Nephron (organoid): ENCODE measurements around the gene SAC3D1.

Source experiments
- H3K27ac Mint-ChIP-seq, 3 experiments: 2 replicates each; pipeline ENCODE4 v1.8.0; 2020; ENCODE audit warnings: mixed read lengths in 3 of 3, mild to moderate bottlenecking in 2 of 3, moderate library complexity in 1 of 3
- H3K27me3 Mint-ChIP-seq: 2 replicates; pipeline ENCODE4 v1.8.0; 2021; ENCODE audit warnings: low read depth, mild to moderate bottlenecking, moderate library complexity, mixed read lengths
- H3K36me3 Mint-ChIP-seq: 2 replicates; pipeline ENCODE4 v1.8.0; 2020; ENCODE audit warnings: low read depth, mixed read lengths
- H3K4me1 Mint-ChIP-seq: 2 replicates; pipeline ENCODE4 v1.8.0; 2020; ENCODE audit warnings: mixed read lengths
- H3K4me3 Mint-ChIP-seq, 3 experiments: 2 replicates each; pipeline ENCODE4 v1.8.0; 2020; ENCODE audit warnings: mild to moderate bottlenecking in 3 of 3, mixed read lengths in 3 of 3, moderate library complexity in 2 of 3
- H3K9me3 Mint-ChIP-seq: 2 replicates; pipeline ENCODE4 v1.8.0; 2020; ENCODE audit warnings: mixed read lengths
- TF ChIP-seq, protein P1 (sequence below), 3 experiments: fragments of 200-600 bp; sonication (generic); IDR thresholded peaks; one replicate each; pipeline ENCODE4 v1.5.0; 2021; ENCODE audit warnings: antibody characterized with exemption in 3 of 3; ENCODE audit not compliant: unreplicated experiment in 3 of 3

The SAC3D1 gene

GRCh38 chr11:65087216-65087615, 46.2 kb downstream of the SAC3D1 start:
- TF ChIP-seq, protein P1, sequence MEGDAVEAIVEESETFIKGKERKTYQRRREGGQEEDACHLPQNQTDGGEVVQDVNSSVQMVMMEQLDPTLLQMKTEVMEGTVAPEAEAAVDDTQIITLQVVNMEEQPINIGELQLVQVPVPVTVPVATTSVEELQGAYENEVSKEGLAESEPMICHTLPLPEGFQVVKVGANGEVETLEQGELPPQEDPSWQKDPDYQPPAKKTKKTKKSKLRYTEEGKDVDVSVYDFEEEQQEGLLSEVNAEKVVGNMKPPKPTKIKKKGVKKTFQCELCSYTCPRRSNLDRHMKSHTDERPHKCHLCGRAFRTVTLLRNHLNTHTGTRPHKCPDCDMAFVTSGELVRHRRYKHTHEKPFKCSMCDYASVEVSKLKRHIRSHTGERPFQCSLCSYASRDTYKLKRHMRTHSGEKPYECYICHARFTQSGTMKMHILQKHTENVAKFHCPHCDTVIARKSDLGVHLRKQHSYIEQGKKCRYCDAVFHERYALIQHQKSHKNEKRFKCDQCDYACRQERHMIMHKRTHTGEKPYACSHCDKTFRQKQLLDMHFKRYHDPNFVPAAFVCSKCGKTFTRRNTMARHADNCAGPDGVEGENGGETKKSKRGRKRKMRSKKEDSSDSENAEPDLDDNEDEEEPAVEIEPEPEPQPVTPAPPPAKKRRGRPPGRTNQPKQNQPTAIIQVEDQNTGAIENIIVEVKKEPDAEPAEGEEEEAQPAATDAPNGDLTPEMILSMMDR (IDR thresholded peaks at IDR 0.05; ENCODE audit: unreplicated experiment in 3 of 3) = no peak
- no peaks in the 10 kb centered on the region for H3K9me3 Mint-ChIP-seq
- H3K4me3 Mint-ChIP-seq = no peak overlapping the region
- H3K36me3 Mint-ChIP-seq = peaks cover 12% of the 10 kb centered on the region
- no peak overlapping the region for H3K27ac Mint-ChIP-seq
- H3K27me3 Mint-ChIP-seq = no peaks in the 10 kb centered on the region
- peaks cover 26% of the 10 kb centered on the region for H3K4me1 Mint-ChIP-seq

GRCh38 chr11:65087827-65088226, 46.8 kb downstream of the SAC3D1 start:
- Mint-ChIP-seq H3K36me3 (peaks cover 12% of the 10 kb centered on the region), H3K27ac (no peak overlapping the region), H3K9me3 (no peaks in the 10 kb centered on the region), H3K4me1 (peaks cover 23% of the 10 kb centered on the region), H3K27me3 (no peaks in the 10 kb centered on the region), H3K4me3 (no peak overlapping the region)
- TF ChIP-seq, protein P1 (IDR thresholded peaks at IDR 0.05; ENCODE audit: unreplicated experiment in 3 of 3) = no peak

GRCh38 chr11:65089621-65090020, 48.6 kb downstream of the SAC3D1 start:
- Mint-ChIP-seq H3K4me3 (no peak overlapping the region), H3K27ac (no peak overlapping the region), H3K9me3 (no peaks in the 10 kb centered on the region), H3K27me3 (no peaks in the 10 kb centered on the region), H3K36me3 (peaks cover 12% of the 10 kb centered on the region), H3K4me1 (peaks cover 11% of the 10 kb centered on the region)
- TF ChIP-seq, protein P1 (IDR thresholded peaks at IDR 0.05; ENCODE audit: unreplicated experiment in 3 of 3) = no peak

- no peaks in the 10 kb centered on the region for H3K9me3 Mint-ChIP-seq
- H3K36me3 Mint-ChIP-seq = peaks cover 10% of the 10 kb centered on the region
- TF ChIP-seq, protein P1 (IDR thresholded peaks at IDR 0.05; ENCODE audit: unreplicated experiment in 3 of 3) = no peak
- H3K27me3 Mint-ChIP-seq = no peaks in the 10 kb centered on the region
- peaks cover 4% of the 10 kb centered on the region for H3K4me1 Mint-ChIP-seq
- no peak overlapping the region for H3K4me3 Mint-ChIP-seq
- no peak overlapping the region for H3K27ac Mint-ChIP-seq
Observed at GRCh38 chr11:65090628-65091027, 49.6 kb downstream of the SAC3D1 start.
